HEK293 (cell line): ENCODE results near the gene B3GLCT.

ENCODE experiments used
- GLIS1 ChIP-seq: fragments of 450-650 bp; formaldehyde crosslinking; IDR thresholded peaks from 2 replicates; pipeline ENCODE4 v1.5.1; 2016; ENCODE audit warnings: missing biosample characterization, missing genetic modification characterization
- IKZF3 ChIP-seq: fragments of 450-650 bp; IDR thresholded peaks from 2 replicates; pipeline ENCODE4 v1.5.0; 2018; ENCODE audit warnings: missing biosample characterization, mild to moderate bottlenecking, missing genetic modification characterization, moderate library complexity
- TCF7L2 ChIP-seq: IDR thresholded peaks from 2 replicates; pipeline ENCODE4 v1.6.1; 2011; ENCODE audit warnings: low read depth, mild to moderate bottlenecking, inconsistent platforms, low read length, moderate library complexity, borderline replicate concordance
- YY1 ChIP-seq: fragments of 450-650 bp; formaldehyde crosslinking; IDR thresholded peaks from 2 replicates; pipeline ENCODE4 v1.5.1; 2018; ENCODE audit warnings: missing biosample characterization, missing genetic modification characterization
- ZFP37 ChIP-seq: fragments of 450-650 bp; formaldehyde crosslinking; IDR thresholded peaks from 2 replicates; pipeline ENCODE4 v1.5.1; 2016; ENCODE audit warnings: missing biosample characterization, missing genetic modification characterization
- ZNF146 ChIP-seq: fragments of 450-650 bp; formaldehyde crosslinking; IDR thresholded peaks from 2 replicates; pipeline ENCODE4 v1.5.1; 2016; ENCODE audit warnings: missing biosample characterization, missing genetic modification characterization
- ZNF248 ChIP-seq: fragments of 450-650 bp; formaldehyde crosslinking; IDR thresholded peaks from 2 replicates; pipeline ENCODE4 v1.5.1; 2017; ENCODE audit warnings: missing biosample characterization, missing genetic modification characterization
- ZNF792 ChIP-seq: fragments of 450-650 bp; formaldehyde crosslinking; IDR thresholded peaks from 2 replicates; pipeline ENCODE4 v1.5.1; 2016; ENCODE audit warnings: missing biosample characterization, missing genetic modification characterization
- TF ChIP-seq, protein P1 (sequence below): fragments of 450-650 bp; formaldehyde crosslinking; IDR thresholded peaks from 2 replicates; pipeline ENCODE4 v1.5.1; 2016; ENCODE audit warnings: missing biosample characterization, missing genetic modification characterization
- TF ChIP-seq, protein P2 (sequence below): fragments of 450-650 bp; formaldehyde crosslinking; IDR thresholded peaks from 2 replicates; pipeline ENCODE4 v1.5.1; 2017; ENCODE audit warnings: missing biosample characterization, missing genetic modification characterization
- TF ChIP-seq, protein P3 (sequence below): fragments of 450-650 bp; formaldehyde crosslinking; IDR thresholded peaks from 2 replicates; pipeline ENCODE4 v1.5.1; 2016; ENCODE audit warnings: missing biosample characterization, missing genetic modification characterization
- TF ChIP-seq, protein P4 (sequence below): fragments of 450-650 bp; formaldehyde crosslinking; IDR thresholded peaks from 2 replicates; pipeline ENCODE4 v1.5.1; 2016; ENCODE audit warnings: missing biosample characterization, missing genetic modification characterization

DNA sequence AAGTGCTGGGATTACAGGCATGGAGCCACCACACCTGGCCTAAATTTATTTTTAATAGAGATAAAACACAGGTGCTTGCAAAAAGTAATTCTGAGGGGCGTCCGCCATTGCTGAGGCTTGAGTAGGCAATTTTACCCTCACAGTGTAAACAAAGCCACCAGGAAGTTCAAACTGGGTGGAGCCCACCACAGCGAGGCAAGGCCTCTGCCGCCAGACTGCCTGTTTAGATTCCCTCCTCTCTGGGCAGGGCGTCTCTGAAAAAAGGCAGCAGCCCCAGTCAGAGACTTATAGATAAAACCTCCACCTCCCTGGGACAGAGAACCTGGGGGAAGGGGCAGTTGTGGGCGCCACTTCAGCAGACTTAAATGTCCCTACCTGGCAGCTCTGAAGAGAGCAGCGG, 50.7 kb downstream of the B3GLCT start:
- TF ChIP-seq, protein P1, sequence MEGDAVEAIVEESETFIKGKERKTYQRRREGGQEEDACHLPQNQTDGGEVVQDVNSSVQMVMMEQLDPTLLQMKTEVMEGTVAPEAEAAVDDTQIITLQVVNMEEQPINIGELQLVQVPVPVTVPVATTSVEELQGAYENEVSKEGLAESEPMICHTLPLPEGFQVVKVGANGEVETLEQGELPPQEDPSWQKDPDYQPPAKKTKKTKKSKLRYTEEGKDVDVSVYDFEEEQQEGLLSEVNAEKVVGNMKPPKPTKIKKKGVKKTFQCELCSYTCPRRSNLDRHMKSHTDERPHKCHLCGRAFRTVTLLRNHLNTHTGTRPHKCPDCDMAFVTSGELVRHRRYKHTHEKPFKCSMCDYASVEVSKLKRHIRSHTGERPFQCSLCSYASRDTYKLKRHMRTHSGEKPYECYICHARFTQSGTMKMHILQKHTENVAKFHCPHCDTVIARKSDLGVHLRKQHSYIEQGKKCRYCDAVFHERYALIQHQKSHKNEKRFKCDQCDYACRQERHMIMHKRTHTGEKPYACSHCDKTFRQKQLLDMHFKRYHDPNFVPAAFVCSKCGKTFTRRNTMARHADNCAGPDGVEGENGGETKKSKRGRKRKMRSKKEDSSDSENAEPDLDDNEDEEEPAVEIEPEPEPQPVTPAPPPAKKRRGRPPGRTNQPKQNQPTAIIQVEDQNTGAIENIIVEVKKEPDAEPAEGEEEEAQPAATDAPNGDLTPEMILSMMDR: no peak
- TF ChIP-seq ZFP37 (tag by site-specific recombination) (no peak), ZNF248 (tag by site-specific recombination) (no peak), TCF7L2 (no peak), YY1 (tag by site-specific recombination) (no peak), GLIS1 (tag by site-specific recombination) (no peak), IKZF3 (tag by site-specific recombination) (no peak), ZNF146 (tag by site-specific recombination) (no peak), ZNF792 (no peak)
- TF ChIP-seq, protein P2, sequence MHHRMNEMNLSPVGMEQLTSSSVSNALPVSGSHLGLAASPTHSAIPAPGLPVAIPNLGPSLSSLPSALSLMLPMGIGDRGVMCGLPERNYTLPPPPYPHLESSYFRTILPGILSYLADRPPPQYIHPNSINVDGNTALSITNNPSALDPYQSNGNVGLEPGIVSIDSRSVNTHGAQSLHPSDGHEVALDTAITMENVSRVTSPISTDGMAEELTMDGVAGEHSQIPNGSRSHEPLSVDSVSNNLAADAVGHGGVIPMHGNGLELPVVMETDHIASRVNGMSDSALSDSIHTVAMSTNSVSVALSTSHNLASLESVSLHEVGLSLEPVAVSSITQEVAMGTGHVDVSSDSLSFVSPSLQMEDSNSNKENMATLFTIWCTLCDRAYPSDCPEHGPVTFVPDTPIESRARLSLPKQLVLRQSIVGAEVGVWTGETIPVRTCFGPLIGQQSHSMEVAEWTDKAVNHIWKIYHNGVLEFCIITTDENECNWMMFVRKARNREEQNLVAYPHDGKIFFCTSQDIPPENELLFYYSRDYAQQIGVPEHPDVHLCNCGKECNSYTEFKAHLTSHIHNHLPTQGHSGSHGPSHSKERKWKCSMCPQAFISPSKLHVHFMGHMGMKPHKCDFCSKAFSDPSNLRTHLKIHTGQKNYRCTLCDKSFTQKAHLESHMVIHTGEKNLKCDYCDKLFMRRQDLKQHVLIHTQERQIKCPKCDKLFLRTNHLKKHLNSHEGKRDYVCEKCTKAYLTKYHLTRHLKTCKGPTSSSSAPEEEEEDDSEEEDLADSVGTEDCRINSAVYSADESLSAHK: no peak
- TF ChIP-seq, protein P3, sequence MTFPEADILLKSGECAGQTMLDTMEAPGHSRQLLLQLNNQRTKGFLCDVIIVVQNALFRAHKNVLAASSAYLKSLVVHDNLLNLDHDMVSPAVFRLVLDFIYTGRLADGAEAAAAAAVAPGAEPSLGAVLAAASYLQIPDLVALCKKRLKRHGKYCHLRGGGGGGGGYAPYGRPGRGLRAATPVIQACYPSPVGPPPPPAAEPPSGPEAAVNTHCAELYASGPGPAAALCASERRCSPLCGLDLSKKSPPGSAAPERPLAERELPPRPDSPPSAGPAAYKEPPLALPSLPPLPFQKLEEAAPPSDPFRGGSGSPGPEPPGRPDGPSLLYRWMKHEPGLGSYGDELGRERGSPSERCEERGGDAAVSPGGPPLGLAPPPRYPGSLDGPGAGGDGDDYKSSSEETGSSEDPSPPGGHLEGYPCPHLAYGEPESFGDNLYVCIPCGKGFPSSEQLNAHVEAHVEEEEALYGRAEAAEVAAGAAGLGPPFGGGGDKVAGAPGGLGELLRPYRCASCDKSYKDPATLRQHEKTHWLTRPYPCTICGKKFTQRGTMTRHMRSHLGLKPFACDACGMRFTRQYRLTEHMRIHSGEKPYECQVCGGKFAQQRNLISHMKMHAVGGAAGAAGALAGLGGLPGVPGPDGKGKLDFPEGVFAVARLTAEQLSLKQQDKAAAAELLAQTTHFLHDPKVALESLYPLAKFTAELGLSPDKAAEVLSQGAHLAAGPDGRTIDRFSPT (tag by site-specific recombination): no peak
- TF ChIP-seq, protein P4, sequence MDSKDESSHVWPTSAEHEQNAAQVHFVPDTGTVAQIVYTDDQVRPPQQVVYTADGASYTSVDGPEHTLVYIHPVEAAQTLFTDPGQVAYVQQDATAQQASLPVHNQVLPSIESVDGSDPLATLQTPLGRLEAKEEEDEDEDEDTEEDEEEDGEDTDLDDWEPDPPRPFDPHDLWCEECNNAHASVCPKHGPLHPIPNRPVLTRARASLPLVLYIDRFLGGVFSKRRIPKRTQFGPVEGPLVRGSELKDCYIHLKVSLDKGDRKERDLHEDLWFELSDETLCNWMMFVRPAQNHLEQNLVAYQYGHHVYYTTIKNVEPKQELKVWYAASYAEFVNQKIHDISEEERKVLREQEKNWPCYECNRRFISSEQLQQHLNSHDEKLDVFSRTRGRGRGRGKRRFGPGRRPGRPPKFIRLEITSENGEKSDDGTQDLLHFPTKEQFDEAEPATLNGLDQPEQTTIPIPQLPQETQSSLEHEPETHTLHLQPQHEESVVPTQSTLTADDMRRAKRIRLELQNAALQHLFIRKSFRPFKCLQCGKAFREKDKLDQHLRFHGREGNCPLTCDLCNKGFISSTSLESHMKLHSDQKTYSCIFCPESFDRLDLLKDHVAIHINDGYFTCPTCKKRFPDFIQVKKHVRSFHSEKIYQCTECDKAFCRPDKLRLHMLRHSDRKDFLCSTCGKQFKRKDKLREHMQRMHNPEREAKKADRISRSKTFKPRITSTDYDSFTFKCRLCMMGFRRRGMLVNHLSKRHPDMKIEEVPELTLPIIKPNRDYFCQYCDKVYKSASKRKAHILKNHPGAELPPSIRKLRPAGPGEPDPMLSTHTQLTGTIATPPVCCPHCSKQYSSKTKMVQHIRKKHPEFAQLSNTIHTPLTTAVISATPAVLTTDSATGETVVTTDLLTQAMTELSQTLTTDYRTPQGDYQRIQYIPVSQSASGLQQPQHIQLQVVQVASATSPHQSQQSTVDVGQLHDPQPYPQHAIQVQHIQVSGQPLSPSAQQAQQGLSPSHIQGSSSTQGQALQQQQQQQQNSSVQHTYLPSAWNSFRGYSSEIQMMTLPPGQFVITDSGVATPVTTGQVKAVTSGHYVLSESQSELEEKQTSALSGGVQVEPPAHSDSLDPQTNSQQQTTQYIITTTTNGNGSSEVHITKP (tag by site-specific recombination): no peak
